Cardiac fibroblast (primary cell): ENCODE measurements around the gene UBXN6.

Experiments
- DNase-seq, 2 donors: peaks; one replicate each; pipeline versions ENCODE4 v3.0.0 to v3.0.0-alpha.2; 2010; ENCODE audit warnings: low read depth in 2 of 2
- H3K4me3 ChIP-seq, 2 donors: replicated peaks in 1 of 2; 1 replicate in 1 of 2; 2 replicates in 1 of 2; pipeline ENCODE4 v1.5.1; 2011; ENCODE audit warnings: low read depth in 2 of 2, low read length in 2 of 2, mild to moderate bottlenecking in 2 of 2, moderate library complexity in 1 of 2
- TF ChIP-seq, protein P1 (sequence below): IDR thresholded peaks from one replicate; pipeline ENCODE4 v1.5.1; 2011; ENCODE audit warnings: low read depth, mild to moderate bottlenecking, low read length, inconsistent platforms

The UBXN6 gene

DNA sequence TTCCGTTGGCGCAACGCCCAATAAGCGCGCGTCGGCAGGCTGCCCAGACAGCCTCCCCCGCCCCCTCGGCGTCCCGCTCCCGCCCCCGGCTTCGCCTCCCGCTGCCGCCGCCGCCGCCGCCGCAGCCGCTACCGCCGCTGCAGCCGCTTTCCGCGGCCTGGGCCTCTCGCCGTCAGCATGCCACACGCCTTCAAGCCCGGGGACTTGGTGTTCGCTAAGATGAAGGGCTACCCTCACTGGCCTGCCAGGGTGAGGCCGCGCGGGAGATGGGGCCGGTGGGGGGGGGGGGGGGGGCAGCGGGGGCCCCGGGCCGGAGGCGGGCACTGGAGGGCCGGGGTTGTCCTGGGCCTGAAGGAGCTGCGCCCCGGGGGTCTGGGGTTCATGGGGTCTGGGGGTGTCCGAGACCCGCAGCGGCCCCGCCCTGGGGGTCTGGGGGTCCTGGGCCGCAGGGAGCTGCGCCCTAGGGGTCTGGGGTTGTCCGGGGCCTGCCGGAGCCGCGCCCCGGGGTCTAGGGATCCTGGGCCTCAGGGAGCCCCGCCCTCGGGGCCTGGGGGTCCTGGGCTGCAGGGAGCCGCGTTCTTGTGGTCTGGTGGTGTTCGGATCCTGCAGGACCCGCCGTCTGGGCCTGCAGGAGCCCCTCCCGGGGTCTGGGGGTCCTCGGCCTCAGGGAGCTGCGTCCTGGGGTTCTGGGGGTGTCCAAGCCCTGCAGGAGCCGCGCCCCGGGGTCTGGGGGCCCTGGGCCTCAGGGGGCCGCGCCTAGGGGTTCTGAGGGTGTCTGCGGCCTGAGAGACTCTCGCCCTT, 14.8 kb upstream of the UBXN6 start, which contains the start of gene HDGFL2:
HDGFL2 (plus strand) TSS at position 124 of the 801 bp plus-strand sequence; CDS start at position 178, 54 bp downstream.
- no peak for DNase-seq
- TF ChIP-seq, protein P1, sequence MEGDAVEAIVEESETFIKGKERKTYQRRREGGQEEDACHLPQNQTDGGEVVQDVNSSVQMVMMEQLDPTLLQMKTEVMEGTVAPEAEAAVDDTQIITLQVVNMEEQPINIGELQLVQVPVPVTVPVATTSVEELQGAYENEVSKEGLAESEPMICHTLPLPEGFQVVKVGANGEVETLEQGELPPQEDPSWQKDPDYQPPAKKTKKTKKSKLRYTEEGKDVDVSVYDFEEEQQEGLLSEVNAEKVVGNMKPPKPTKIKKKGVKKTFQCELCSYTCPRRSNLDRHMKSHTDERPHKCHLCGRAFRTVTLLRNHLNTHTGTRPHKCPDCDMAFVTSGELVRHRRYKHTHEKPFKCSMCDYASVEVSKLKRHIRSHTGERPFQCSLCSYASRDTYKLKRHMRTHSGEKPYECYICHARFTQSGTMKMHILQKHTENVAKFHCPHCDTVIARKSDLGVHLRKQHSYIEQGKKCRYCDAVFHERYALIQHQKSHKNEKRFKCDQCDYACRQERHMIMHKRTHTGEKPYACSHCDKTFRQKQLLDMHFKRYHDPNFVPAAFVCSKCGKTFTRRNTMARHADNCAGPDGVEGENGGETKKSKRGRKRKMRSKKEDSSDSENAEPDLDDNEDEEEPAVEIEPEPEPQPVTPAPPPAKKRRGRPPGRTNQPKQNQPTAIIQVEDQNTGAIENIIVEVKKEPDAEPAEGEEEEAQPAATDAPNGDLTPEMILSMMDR, result no peak
- H3K4me3 ChIP-seq, result peak within 1 kb of the TSS; percentile 82 to 95

DNA sequence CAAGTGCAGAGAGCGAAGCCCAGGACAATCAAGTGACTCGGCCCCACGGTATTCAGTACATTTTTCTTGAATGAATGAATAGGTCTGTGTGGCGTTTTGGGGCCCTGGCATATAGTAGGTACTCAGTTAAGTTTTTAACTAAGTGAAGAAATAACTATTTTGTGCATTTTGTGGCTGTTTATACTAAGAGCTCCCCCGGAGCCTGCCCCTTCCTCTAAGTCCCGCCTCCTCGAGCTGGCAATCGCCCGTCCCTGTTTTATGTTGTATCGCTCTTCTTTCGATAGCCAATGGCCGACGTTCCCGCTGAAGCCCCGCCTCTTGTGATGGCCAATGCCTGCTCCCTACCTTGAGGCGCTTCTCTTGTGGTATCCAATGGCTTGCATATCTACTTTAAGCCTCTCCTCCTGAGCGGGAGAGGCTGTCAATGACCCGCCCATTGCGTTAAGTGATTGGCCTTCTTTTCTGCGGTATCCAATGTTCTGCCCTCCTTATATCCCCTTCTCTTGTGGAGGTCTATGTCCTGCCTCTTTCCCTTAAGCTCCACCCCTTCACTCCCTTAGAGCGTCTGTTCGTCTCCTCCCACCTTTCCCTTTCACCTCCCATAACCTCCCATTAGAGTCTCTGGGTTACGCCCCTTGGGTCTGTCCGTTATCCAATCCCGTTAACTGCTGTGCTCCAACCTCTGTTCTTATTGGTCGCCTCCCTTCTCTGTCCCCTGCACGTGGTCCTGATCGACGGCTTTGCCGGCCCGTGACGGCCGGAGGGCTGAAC, 14.0 kb upstream of the UBXN6 start:
- peak; percentile 100 for DNase-seq
- TF ChIP-seq, protein P1, result no peak

DNA sequence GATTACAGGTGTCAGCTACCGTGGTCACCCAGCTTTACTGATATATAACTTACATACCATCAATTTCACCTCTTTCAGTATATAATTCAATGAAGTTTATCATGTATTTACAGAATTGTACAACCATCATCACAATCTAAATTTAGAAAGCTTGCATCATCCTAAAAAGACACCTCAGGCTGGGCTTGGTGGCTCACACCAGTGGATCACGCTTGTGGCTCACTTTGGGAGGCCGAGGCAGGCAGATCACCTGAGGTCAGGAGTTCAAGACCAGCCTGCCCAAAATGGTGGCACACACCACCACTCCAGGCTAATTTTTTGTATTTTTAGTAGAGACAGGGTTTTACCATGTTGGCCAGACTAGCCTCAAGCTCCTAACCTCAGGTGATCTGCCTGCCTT, 10.2 kb upstream of the UBXN6 start:
- TF ChIP-seq, protein P1, result no peak
- DNase-seq, result no peak
- no peak overlapping the region for H3K4me3 ChIP-seq

More for the DNA sequence above, 14.0 kb upstream of the UBXN6 start:
- H3K4me3 ChIP-seq, result peak overlapping the region; percentile 52 to 62

DNA sequence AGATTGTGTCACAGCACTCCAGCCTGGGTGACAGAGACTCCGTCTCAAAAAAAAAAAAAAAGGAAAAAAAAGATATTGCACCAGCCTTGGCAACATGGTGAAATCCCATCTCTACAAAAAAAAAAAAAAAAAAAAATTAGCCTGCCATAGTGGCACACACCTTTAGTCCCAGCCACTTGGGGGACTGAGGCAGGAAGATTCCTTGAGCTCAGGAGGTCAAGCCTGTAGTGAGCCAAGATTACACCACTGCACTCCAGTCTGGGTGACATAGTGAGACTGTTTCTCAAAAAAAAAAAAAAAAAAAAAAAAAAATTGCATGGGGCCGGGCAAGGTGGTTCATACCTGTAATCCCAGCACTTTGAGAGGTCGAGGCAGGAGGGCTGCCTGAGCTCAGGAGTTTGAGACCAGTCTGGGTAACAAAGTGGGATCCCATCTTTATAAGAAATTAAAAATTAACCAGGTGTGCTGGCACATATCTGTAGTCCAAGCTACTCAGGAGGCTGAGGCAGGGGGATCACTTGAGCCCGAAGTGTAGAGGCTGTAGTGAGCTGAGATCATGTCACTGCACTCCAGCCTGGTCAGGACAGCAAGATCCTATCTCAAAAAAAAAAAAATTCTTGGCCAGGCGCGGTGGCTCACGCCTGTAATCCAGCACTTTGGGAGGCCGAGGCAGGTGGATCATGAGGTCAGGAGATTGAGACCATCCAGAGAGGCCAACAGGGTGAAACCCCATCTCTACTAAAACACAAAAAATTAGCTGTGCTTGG, 7.4 kb upstream of the UBXN6 start:
- no peak for DNase-seq
- no peak overlapping the region for H3K4me3 ChIP-seq
- TF ChIP-seq, protein P1, result no peak

DNA sequence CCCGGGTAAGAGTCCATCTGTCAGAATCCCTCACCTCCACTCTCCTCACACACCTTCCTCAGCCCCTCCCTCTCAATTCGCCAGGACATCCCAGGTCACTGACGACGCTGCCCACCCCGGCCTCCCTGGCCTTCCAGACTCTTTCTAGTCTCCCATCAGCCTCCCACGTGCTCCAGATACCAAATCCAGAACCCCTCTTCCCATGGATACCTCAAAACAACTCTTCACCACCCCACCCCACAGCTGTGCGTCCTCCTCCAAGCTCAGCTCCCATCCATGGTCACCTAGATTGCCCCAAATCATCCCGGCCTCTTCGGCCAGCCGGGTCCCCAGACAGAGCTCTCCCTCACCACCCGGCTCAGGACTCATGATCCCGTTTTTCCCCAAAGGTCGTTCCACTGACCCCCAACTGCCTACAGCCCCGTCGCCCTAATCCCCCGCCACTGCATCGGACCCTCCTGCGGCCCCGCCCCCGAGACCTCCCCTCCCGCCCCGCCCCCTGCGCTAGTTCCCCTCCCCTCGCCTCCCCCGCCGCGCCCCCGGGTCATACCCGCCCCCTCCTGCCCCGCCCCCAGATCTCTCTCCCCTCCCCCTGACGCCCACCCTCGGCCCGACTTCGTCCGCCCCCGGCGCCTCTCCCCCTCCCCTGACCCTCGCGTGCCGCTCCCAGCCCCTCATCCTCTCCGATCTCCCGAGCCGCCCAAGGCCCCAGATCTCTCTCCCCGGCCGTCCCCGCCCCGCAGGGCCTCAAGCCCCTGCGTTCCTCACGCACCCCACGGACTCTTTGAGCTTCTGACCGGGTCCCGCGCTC, 546 bp downstream of the UBXN6 start:
- H3K4me3 ChIP-seq, result peak overlapping the region; percentile 78 to 85
- TF ChIP-seq, protein P1, result no peak
- DNase-seq, result peak; percentile 50 to 87

DNA sequence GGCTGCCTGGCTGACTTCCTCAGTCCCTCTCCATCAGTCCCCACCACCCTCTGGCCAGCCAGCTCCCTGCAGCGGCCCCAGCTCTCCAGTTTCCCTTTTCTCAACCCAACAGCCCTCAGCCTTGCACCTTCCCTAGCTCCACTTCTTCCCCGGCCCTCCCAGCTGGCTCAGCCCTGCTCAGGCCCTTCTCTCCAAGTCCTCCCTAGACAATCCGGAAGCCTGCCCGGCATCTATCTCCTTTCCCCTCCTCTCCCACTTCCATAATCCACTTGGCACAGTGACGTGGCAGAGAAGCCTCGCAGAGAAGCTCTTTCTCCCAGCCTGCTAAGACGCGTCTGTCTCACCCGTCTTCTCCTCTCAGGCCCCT, 1.1 kb downstream of the UBXN6 start:
- peak; percentile 67 to 77 for DNase-seq
- TF ChIP-seq, protein P1, result peak; percentile 2

More for the DNA sequence above, 1.1 kb downstream of the UBXN6 start:
- H3K4me3 ChIP-seq, result peak overlapping the region; percentile 78 to 85
